Measurements from ENCODE around the gene IP6K3.

The IP6K3 gene

GRCh38 chr6:33746651-33747100 lies at the start of gene IP6K3:
TSS of gene IP6K3 (minus strand) at chr6:33746905. CDS start at chr6:33735476, 11,429 bp downstream.
- DNase-seq, result no peak

DNA sequence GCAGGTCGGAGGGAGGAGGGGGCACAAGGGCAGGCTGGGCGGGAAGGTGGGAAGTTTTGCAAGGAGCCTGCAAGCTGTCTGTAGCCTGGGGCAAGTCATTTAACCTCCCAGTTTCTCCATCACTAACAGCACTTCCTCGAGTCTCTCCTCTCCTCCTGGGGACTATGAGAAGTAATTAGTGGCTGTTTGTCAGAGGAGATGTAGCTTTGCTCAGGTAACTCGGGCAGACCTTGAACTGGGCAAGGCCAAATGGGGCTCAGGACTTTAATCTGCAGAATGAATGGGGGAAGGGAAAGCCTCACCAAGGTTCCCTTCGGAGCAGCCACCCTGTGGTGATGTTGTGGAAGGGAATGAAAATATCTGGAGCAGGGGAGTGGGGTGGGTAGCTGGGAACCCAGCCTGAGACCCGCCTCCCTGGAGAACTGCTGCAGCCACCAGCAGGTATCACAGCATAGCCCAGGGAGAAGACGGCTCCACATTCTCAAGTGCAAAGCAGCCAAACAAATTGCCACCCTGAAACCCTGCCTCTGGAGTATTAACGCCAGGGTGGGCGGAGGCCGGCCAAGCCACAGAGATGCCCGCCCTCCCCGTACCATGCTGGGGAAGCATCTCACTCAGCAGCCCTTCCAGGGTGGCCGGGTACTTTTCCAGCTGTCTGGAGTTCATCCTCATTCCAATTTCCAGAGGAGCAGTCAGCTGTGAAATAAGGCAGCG lies 48.4 kb upstream of the IP6K3 start:
- no peak for DNase-seq

GRCh38 chr6:33792981-33793380 lies 46.3 kb upstream of the IP6K3 start:
- DNase-seq, result no peak

DNA sequence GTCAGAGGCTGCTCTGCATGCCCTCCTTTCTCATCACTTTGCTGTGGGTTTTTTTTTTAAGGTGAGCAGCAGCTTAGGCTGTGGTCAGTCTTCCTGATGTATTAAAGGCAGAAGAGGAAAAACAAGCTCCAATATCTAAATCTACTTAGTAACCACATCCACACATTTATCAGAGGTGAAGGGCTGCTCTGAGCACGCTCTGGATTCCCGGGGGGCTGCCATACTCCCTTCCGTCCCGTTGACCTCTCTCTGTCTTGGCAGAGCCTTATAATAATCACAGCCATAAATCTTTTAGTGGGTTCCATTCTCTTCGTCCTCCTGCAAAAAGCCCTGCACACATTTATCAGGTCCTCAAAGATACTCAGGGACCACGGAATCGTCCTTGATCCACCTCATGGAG lies 44.9 kb upstream of the IP6K3 start:
- DNase-seq, result no peak

- no peak for DNase-seq
These were observed 44.2 kb upstream of the IP6K3 start for GRCh38 chr6:33790910-33791309.

GRCh38 chr6:33790379-33790778 lies 43.7 kb upstream of the IP6K3 start:
- DNase-seq, result no peak

DNA sequence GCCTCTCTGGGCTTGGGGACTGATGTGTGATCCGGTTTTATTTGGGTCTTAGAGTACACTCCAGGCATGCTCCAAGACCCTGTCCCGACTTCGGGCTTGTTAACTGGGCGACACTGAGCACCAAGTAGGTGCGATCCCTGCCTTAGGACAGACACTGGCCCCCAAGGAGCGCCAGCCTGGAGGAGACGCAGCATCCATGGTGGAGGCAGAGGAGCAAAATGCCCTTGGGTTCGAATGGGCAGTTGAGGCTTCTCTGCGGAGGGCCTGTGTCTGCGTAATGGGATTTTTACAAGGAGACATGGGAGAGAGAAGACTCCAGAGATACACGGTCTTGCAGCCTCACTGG lies 42.8 kb upstream of the IP6K3 start:
- DNase-seq, result no peak

DNA sequence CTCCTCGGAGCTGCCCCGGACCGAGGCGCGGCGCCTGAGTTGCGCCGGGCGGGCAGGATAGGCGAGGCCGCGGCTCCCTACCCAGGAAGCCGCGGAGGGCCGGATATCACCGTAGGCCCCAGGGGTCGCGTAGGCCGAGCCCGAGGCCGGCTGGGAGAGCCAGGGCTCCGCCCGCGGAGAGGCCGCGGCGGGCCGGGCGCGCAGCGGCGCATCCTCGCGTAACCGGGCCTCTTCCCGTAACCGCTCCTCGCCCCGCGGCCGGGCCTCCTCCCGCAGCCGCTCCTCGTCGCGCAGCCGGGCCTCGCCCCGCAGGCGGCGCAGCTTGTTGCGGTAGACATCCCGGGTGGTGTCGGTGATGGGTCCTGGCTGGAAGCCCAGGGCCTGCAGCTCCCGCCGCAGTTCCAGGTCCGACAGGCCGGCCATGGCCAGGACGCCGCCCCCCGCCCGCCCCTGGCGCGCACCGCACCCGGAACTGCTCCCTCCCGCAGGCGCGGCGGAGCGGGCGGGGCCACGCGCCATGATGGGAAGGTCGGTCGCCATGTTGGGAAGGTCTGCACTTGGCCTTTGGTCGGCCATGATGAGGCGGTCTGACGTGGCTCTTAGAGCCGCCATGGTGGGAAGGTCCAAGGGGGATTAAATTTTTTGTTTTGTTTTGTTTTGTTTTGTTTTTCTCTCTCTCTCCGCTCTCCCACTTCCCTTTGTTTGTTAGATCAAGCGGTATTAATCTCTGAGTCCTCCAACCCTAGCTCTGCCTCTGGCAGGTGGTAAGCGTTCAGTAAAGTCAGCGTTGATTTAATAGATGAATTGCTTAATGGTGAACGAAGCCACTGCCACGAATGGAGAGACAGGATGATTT lies 42.2 kb upstream of the IP6K3 start, which contains the start of gene LEMD2:
LEMD2 (minus strand) TSS at position 437 of the 856 bp plus-strand sequence; CDS start at position 423, 14 bp downstream.
- DNase-seq, result peak; percentile 97 to 98

DNA sequence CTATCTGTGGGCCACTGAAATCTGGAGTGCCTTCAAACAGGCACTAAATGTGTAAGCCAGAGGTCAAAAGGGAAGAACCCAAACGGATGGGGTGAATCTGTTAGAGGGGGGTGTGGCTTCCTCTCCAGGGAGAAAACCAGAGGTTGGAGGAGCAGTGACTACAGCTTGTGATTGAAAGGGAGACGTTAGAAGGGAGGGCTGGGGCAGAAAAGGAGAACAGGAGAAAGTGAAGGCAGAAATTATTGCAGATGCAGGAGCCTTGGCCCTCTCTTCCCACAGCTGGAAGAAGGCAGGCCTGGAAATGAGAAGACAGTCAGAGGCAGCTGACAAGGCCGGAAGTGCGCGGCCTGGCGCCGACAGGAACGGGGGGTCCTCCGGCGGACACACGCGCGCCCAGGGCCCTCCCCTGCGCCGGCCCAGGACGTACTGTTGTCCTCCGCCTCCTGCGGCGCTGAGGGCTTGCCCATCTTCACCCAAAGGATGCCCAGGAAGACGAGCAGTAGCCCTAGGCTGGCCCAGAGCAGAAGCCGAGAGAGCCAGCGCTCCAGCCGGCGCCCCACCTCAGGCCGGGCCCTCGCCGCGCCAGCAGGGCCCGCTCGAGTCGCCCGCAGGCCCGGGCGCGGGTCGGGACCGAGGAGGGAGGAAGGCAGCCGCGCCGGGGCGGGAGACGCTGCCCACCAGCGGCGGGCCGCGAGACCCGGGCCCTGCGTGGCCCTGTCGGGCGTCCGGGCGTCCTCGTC lies 41.4 kb upstream of the IP6K3 start:
- DNase-seq, result peak; percentile 73 to 78

DNA sequence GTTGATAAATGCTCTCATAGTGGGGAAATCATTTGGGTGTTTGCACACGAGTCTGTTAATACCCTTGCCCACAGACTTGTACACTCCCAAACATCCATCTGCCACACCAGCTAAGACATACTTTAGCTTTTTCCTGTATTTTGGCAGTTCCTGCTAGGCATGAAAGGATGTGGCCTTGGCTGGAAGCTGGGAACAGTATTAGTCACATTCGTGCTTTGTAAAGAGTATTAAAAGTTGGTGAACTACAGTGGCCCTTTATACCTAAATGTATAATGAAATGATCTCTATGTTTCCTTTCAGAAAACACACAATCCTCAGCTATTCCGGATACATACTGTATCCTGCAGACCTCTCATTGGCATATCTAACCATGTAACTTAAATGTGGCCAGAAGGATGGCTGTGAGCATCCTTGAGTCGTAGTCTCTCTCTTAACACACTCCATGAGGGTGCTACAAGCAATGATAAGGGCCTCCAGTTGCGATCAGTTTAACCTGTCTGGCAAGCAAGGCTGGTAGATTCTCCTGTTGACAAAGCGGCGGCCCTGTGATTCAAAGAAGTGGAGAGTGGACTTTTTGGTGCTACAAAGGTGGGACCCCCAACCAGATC lies 40.7 kb upstream of the IP6K3 start:
- DNase-seq, result no peak

GRCh38 chr6:33786736-33787135 lies 40.0 kb upstream of the IP6K3 start:
- no peak for DNase-seq

- DNase-seq, result no peak
These were observed 39.1 kb upstream of the IP6K3 start for GRCh38 chr6:33785778-33786177.

DNA sequence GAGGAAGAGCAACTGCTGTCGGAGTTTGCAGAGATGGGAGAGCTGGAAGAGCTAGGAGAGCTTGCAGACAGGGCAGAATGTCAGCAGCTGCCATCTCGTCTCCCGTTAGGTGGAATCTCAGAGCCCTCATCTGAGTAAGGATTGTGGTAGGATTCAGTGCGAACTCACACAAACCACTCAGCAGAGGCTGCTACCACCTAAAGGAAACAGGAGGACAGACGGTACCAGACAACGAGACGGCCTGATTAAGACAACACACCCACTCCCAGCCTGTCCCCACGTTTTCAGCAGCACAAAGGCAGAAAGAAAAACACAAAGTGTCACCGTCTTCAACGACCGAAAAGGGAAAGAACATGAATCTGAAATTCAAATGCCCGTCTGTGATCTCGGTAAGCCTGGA lies 38.1 kb upstream of the IP6K3 start:
- DNase-seq, result no peak

GRCh38 chr6:33783781-33784520 lies 37.2 kb upstream of the IP6K3 start:
- no peak for DNase-seq

DNA sequence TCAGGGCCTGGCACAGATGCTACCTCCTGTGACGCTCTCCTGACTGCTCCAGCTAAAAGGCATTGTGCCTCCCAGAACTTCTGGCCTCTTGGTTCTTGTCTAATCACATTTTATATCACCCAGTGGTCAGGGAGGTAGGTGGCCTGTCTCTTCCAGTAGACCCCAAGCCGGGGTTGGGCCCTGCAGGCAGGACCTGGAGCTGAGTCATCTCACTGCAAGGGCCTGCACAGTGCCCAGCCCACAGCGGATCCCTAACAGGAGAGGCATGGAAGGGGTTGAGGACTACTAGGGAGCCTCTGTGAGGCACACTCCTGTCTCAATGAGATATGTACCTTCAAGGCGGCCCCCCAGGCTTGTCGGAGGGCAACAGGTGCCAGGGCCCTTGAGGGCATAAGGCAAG lies 35.9 kb upstream of the IP6K3 start:
- DNase-seq, result no peak

GRCh38 chr6:33781131-33781975 lies 34.6 kb upstream of the IP6K3 start:
- no peak for DNase-seq

DNA sequence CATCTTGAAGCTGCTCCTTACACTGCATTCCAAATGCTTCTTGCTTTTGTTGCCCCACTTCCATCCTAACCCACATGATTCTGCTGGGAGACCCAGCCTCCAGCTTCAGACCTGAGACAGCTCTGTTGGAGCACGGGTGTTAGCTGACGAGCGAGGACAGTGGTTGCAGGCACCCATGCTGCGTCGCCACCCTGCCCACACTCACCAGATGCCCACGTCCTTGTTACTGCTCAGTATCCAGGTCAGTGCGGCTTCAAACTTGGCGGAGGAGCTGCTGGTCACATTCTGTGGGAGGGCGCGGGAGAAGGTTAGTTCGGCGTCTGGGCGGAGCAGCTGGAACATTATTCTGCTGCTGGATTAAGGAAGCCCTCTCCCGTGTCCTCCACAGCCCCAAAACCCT lies 33.2 kb upstream of the IP6K3 start:
- DNase-seq, result no peak

GRCh38 chr6:33779290-33779689 lies 32.6 kb upstream of the IP6K3 start:
- DNase-seq, result no peak

DNA sequence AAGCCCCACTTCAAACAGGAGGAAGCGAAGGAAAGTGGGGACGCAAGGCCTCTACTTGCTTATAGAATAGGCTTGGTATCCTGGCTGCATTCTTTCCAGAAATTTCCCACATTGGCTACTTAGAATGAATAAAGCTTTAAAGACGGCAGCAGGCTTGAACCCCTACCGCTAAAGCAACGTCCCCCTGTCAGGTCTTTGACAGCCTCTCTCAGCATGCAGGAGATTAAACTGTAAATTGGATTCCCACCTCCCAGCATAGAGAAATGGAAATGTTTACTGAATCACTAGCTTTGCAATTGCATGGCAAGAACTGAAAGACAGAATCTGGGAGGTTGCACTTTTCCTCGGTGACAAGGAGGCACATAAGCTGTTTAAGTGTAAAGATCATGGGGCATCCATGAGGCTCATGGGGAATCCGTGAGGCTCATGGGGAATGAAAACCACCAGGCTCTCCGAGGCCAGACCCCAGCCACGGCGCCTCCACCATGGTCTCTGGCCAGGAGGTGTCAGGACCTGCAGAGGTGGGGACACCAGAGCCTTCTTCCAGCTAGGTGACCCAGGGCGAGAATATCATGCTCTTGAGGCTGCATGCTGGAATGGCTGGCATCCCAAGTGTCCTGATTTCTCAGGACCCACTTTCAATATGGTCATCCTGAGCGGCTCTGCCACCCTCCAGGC lies 31.9 kb upstream of the IP6K3 start:
- DNase-seq, result no peak

Measured in activated T-cell treated with anti-CD3 and anti-CD28 coated beads, Interleukin-2, amount 50 U/mL, for 48 hours (primary cell).